K562 (cell line): ENCODE results near the gene HUNK. TPM values are rescaled to one million over a fixed set of nuclear protein-coding genes. Genes with fewer than 3 reads are reported as not detected.

Experiments used
- ATAC-seq: fragments of 200-7000 bp; cut with Tn5 transposase; 3 replicates; pipeline ENCODE4 v1.9.1; 2020; ENCODE audit warnings: moderate library complexity
- BruUV-seq: library from RNA; stranded (reverse); fragments of 400-500 nt; replicated peaks from 2 replicates; lab custom pipeline; 2021; lab: Mats Ljungman, UMichigan
- CTCF ChIA-PET: fragments of 300-600 bp; formaldehyde crosslinking; extraction: SDS; loops from one replicate; lab custom pipeline; 2021; ENCODE audit warnings: low intra/inter-chr PET ratio; lab: Yijun Ruan, JAX
- POLR2A ChIA-PET: fragments of 300-600, 350-650 bp; sonication (Branson Sonifier 250); formaldehyde crosslinking; extraction: SDS; loops from one replicate; lab custom pipeline; 2021; ENCODE audit warnings: antibody characterized with exemption, inconsistent platforms; lab: Yijun Ruan, JAX
- DNase-seq, 4 experiments: peaks; one replicate each; pipeline versions ENCODE4 v3.0.0 to v3.0.0-alpha.2; 2011 to 2018; ENCODE audit warnings: low spot score in 3 of 4, mixed read lengths in 3 of 4; ENCODE audit errors: extremely low read depth in 1 of 4
- FAIRE-seq: peaks from 2 replicates; lab custom pipeline; 2011; peaks lifted over from hg19 to GRCh38; lab: Jason Lieb, UNC
- H2AFZ ChIP-seq: 2 replicates; pipeline ENCODE4 v1.6.0; 2011; ENCODE audit warnings: low read depth, low read length, control low read depth, inconsistent platforms
- H3K27ac ChIP-seq: fragments of 200-600 bp; 3 replicates; pipeline ENCODE4 v1.8.0; 2011; ENCODE audit warnings: low read depth, mild to moderate bottlenecking, control low read depth, inconsistent platforms, low read length, moderate library complexity, mixed read lengths; ENCODE audit errors: extremely low read depth
- H3K27me3 ChIP-seq, 2 experiments: fragments of 300-600 bp in 1 of 2; 2 replicates in 1 of 2; 3 replicates in 1 of 2; pipeline versions ENCODE4 v1.6.0 to v1.8.0; 2011; ENCODE audit warnings: inconsistent platforms in 2 of 2, low read length in 2 of 2, mild to moderate bottlenecking in 1 of 2, mixed read lengths in 1 of 2, moderate library complexity in 1 of 2; ENCODE audit not compliant: control insufficient read depth in 2 of 2, insufficient read depth in 2 of 2
- H3K36me3 ChIP-seq: fragments of 300-600 bp; 3 replicates; pipeline ENCODE4 v1.8.0; 2011; ENCODE audit warnings: mild to moderate bottlenecking, low read length, inconsistent platforms; ENCODE audit not compliant: control insufficient read depth, insufficient read depth
- H3K4me1 ChIP-seq, 2 experiments: fragments of 200-600 bp in 1 of 2; replicated peaks in 1 of 2; 2 replicates in 1 of 2; 3 replicates in 1 of 2; pipeline versions ENCODE4 v1.5.1 to v1.8.0; 2011; ENCODE audit warnings: inconsistent platforms in 2 of 2, low read length in 2 of 2, mild to moderate bottlenecking in 1 of 2, mixed read lengths in 1 of 2, moderate library complexity in 1 of 2; ENCODE audit not compliant: control insufficient read depth in 2 of 2, insufficient read depth in 2 of 2
- H3K4me2 ChIP-seq: 2 replicates; pipeline ENCODE4 v1.6.1; 2011; ENCODE audit warnings: low read length, control low read depth, inconsistent platforms, mixed read lengths; ENCODE audit not compliant: insufficient read depth
- H3K4me3 ChIP-seq: fragments of 200-600 bp; sonication (generic), shearing (Covaris generic); 2 replicates; pipeline ENCODE4 v1.5.1; 2016; ENCODE audit warnings: control low read depth, inconsistent platforms
- H3K79me2 ChIP-seq: fragments of 200-600 bp; 3 replicates; pipeline ENCODE4 v1.8.0; 2011; ENCODE audit warnings: low read length, inconsistent platforms; ENCODE audit not compliant: control insufficient read depth, insufficient read depth
- H3K9ac ChIP-seq, 2 experiments: 2 replicates each; pipeline versions ENCODE4 v1.6.0 to v1.6.1; 2011; ENCODE audit warnings: low read depth in 2 of 2, low read length in 2 of 2, control low read depth in 1 of 2, inconsistent platforms in 1 of 2, mild to moderate bottlenecking in 1 of 2, mixed read lengths in 1 of 2; ENCODE audit not compliant: insufficient read depth in 1 of 2
- H3K9me1 ChIP-seq: one replicate; pipeline ENCODE4 v1.6.0; 2011; ENCODE audit warnings: inconsistent platforms, mild to moderate bottlenecking, low read length, moderate library complexity; ENCODE audit not compliant: control insufficient read depth, insufficient read depth
- H3K9me3 ChIP-seq: replicated peaks from 2 replicates; pipeline ENCODE4 v1.5.1; 2011; ENCODE audit warnings: low read depth, low read length, inconsistent platforms; ENCODE audit not compliant: control insufficient read depth, insufficient read depth
- H4K20me1 ChIP-seq: replicated peaks from 2 replicates; pipeline ENCODE4 v1.6.1; 2011; ENCODE audit warnings: low read length, inconsistent platforms, mixed read lengths; ENCODE audit not compliant: control insufficient read depth, insufficient read depth
- BRCA1 ChIP-seq, 2 experiments: fragments of 450-650 bp in 1 of 2; sonication (generic) in 1 of 2; formaldehyde crosslinking in 1 of 2; IDR thresholded peaks; 2 replicates each; pipeline versions ENCODE4 v1.5.0 to v1.6.1; 2017 to 2020; ENCODE audit warnings: mild to moderate bottlenecking in 1 of 2, missing genetic modification reagents in 1 of 2
- BRF2 ChIP-seq: IDR thresholded peaks from 3 replicates; pipeline ENCODE4 v1.6.1; 2011; ENCODE audit warnings: borderline replicate concordance, mild to moderate bottlenecking; ENCODE audit not compliant: insufficient read length, insufficient read depth
- CC2D1A ChIP-seq: fragments of 450-650 bp; IDR thresholded peaks from 2 replicates; pipeline ENCODE4 v1.6.1; 2017; ENCODE audit warnings: mild to moderate bottlenecking
- HINFP ChIP-seq: fragments of 450-650 bp; conservative IDR thresholded peaks from 2 replicates; pipeline ENCODE4 v1.6.1; 2016; ENCODE audit warnings: missing genetic modification characterization, low read depth, mild to moderate bottlenecking, control low read depth, missing compliant biosample characterization
- HNRNPUL1 ChIP-seq: fragments of 200-400 bp; formaldehyde crosslinking; IDR thresholded peaks from 2 replicates; pipeline ENCODE4 v1.6.1; 2017; ENCODE audit warnings: low read length
- KDM1A ChIP-seq, 2 experiments: fragments of 450-650 bp; IDR thresholded peaks; 2 replicates each; pipeline ENCODE4 v1.6.1; 2016; ENCODE audit warnings: mild to moderate bottlenecking in 2 of 2
- PRPF4 ChIP-seq: fragments of 200-400 bp; formaldehyde crosslinking; IDR thresholded peaks from one replicate; pipeline ENCODE4 v1.6.1; 2017; ENCODE audit warnings: low read length, low read depth, mild to moderate bottlenecking; ENCODE audit not compliant: insufficient read depth, poor library complexity, severe bottlenecking
- TSHZ1 ChIP-seq: fragments of 250-450 bp; sonication (Bioruptor Pico); IDR thresholded peaks from 2 replicates; pipeline ENCODE4 v1.4.0; 2020; ENCODE audit warnings: mild to moderate bottlenecking, moderate library complexity
- ZNF239 ChIP-seq: fragments of 250-450 bp; sonication (Bioruptor Pico); IDR thresholded peaks from 2 replicates; pipeline ENCODE4 v1.4.0; 2020; ENCODE audit warnings: mild to moderate bottlenecking
- WGBS: fragments of 100-300 bp; shearing (Covaris generic); methylation state at CpG from one replicate; pipeline ENCODE4 v1.1.6; 2016; ENCODE audit warnings: low coverage, mixed read lengths; ENCODE audit not compliant: insufficient coverage; ENCODE audit errors: missing lambda C conversion rate; 5-methylcytosine and 5-hydroxymethylcytosine counted together
- in situ Hi-C: fragments of 300-500 bp; cut with MboI; formaldehyde crosslinking; loops from 4 replicates; pipeline ENCODE4 v1.15.0; 2018; ENCODE audit warnings: inconsistent platforms, mixed read lengths
- intact Hi-C: fragments of 100-400 bp; cut with micrococcal nuclease; formaldehyde crosslinking; loops from 2 replicates; pipeline ENCODE4 v1.14.2; 2022
- polyA plus RNA-seq, 8 experiments: library from polyadenylated mRNA; depleted of rRNA in 4 of 8; stranded (reverse) in 5 of 8; unstranded in 3 of 8; fragments of >200 nt; fragmentation: Nextera tagmentation in 2 of 8; fragmentation: Illumina TruSeq in 1 of 8; extraction: Ambion mirVana in 2 of 8; extraction: Trizol in 1 of 8; gene quantifications; 2 replicates each; pipeline versions ENCODE4 v1.2.1 to v1.2.3, GENCODE V29; 2011 to 2014; ENCODE audit warnings: inconsistent platforms in 1 of 8, missing spikeins in 1 of 8
- total RNA-seq, 7 experiments: library from RNA; depleted of rRNA in 6 of 7; stranded (reverse); fragments of >200 nt in 6 of 7; fragmentation: Illumina TruSeq in 2 of 7; extraction: Trizol in 2 of 7; gene quantifications; 2 replicates each; pipeline versions ENCODE4 v1.2.1 to v1.2.3, GENCODE V29; 2011 to 2021; ENCODE audit warnings: low replicate concordance in 1 of 7

HUNK gene
- total and polyA plus RNA-seq, 9 of the 15 experiments (the other 6 are each of a cell fraction or from before 2014, with no cell fraction given), result not detected

- intact Hi-C loops (no loop called here), in situ Hi-C loops (no loop called here)
- no TSS peak for BruUV-seq
- H3K4me3 ChIP-seq, result no peak overlapping the region
- H3K36me3 ChIP-seq, result no peaks in the 10 kb centered on the region
- no peaks in the 10 kb centered on the region for H3K79me2 ChIP-seq
- no peak for DNase-seq
- ATAC-seq, result no peak
- no peak overlapping the region for H3K4me2 ChIP-seq
- H3K9ac ChIP-seq, result no peak overlapping the region
- no peak for FAIRE-seq
- H3K9me1 ChIP-seq, result no peaks in the 10 kb centered on the region
- ChIA-PET POLR2A (interaction anchor here (0.6 kb wide), 2 partner anchors 87 to 340 kb away, joined by 3 read pairs; no protein-coding TSS in a partner anchor), CTCF (no interaction called here)
- H3K4me1 ChIP-seq, result peaks cover 0 to 26% of the 10 kb centered on the region in 2 experiments; a peak in 2 of 5 replicates
- TF ChIP-seq TSHZ1 (CRISPR knock-in tag), result no peak
- TF ChIP-seq CC2D1A, result no peak
- no peak for TF ChIP-seq BRCA1 (IDR thresholded peaks at IDR 0.05)
- TF ChIP-seq BRCA1 (CRISPR knock-in tag; IDR thresholded peaks at IDR 0.05), result no peak
- no peak for TF ChIP-seq HINFP
- no peak for TF ChIP-seq BRF2
- TF ChIP-seq PRPF4, result no peak
- TF ChIP-seq HNRNPUL1, result no peak
- no peak for TF ChIP-seq ZNF239 (CRISPR knock-in tag)
- no peak for TF ChIP-seq KDM1A (IDR thresholded peaks at IDR 0.05)
- H3K9me3 ChIP-seq, result no peaks in the 10 kb centered on the region
- peaks cover 3% of the 10 kb centered on the region for H4K20me1 ChIP-seq
- H2AFZ ChIP-seq, result no peak overlapping the region
- H3K27ac ChIP-seq, result no peak overlapping the region
- peaks cover 28 to 35% of the 10 kb centered on the region in 2 experiments for H3K27me3 ChIP-seq
- under 1% methylated on average over 8 of the region's 8 CpGs for WGBS
Measured at GRCh38 chr21:31870472-31871193, 2.2 kb upstream of the HUNK start.
